HL-60/S4 treated with phorbol 12-myristate 13-acetate at 8.2 ng/mL for 4 days and 3 days (cell line): Measurements from ENCODE around the gene YIF1B.

ENCODE experiments used
- in situ Hi-C: fragments of 300-500 bp; cut with MboI; formaldehyde crosslinking; loops from 2 replicates; pipeline ENCODE4 v1.15.0; 2022; ENCODE audit warnings: low sequenced_read_pairs

YIF1B gene

GRCh38 chr19:38308006-38308766 is 7.6 kb downstream of the YIF1B start:
- in situ Hi-C loops = no loop called here

GRCh38 chr19:38307597-38307996 is 8.2 kb downstream of the YIF1B start:
- in situ Hi-C loops = no loop called here

- in situ Hi-C loops = no loop called here
Observed at GRCh38 chr19:38307076-38307475, 8.7 kb downstream of the YIF1B start.

- in situ Hi-C loops = no loop called here
Observed at GRCh38 chr19:38306236-38306635, 9.5 kb downstream of the YIF1B start.

- in situ Hi-C loops = no loop called here
Observed at GRCh38 chr19:38304866-38305429, 10.8 kb downstream of the YIF1B start.

GRCh38 chr19:38304352-38304865 is 11.3 kb downstream of the YIF1B start:
- in situ Hi-C loops = no loop called here

GRCh38 chr19:38303517-38304351 is 12.0 kb downstream of the YIF1B start, which contains the start of gene C19orf33:
TSS of gene C19orf33 (plus strand) at chr19:38304251. CDS start at chr19:38304262, 11 bp downstream.
- in situ Hi-C loops = no loop called here

- in situ Hi-C loops = no loop called here
Observed at GRCh38 chr19:38298821-38299680, 16.7 kb downstream of the YIF1B start.

- in situ Hi-C loops = no loop called here
Observed at GRCh38 chr19:38294090-38294489, 21.7 kb downstream of the YIF1B start.

GRCh38 chr19:38293281-38293680 is 22.5 kb downstream of the YIF1B start:
- in situ Hi-C loops = no loop called here

GRCh38 chr19:38291855-38292254 is 23.9 kb downstream of the YIF1B start:
- in situ Hi-C loops = no loop called here

- in situ Hi-C loops = no loop called here
Observed at GRCh38 chr19:38290631-38291147, 25.1 kb downstream of the YIF1B start.

GRCh38 chr19:38289955-38290354 is 25.8 kb downstream of the YIF1B start:
- in situ Hi-C loops = no loop called here

GRCh38 chr19:38288123-38288855 is 27.5 kb downstream of the YIF1B start:
- in situ Hi-C loops = no loop called here

- in situ Hi-C loops = no loop called here
Observed at GRCh38 chr19:38287604-38288003, 28.1 kb downstream of the YIF1B start.

GRCh38 chr19:38285567-38285966 is 30.2 kb downstream of the YIF1B start:
- in situ Hi-C loops = no loop called here

- in situ Hi-C loops = no loop called here
Observed at GRCh38 chr19:38284422-38284821, 31.3 kb downstream of the YIF1B start.

GRCh38 chr19:38283271-38283670 is 32.5 kb downstream of the YIF1B start:
- in situ Hi-C loops = no loop called here

- in situ Hi-C loops = no loop called here
Observed at GRCh38 chr19:38281811-38282566, 33.8 kb downstream of the YIF1B start.
